DOHH2 (cell line): ENCODE results near the gene RIPK1.
"Not testable (repeated sequence)": the region's sequence is repeated elsewhere in the genome, so short reads cannot be mapped to it uniquely, and the experiment has no call there.

ENCODE experiments used
- CTCF ChIP-seq: fragments of 200-600 bp; sonication (generic); IDR thresholded peaks from one replicate; pipeline ENCODE4 v1.5.1; 2014; ENCODE audit warnings: antibody characterized with exemption, mild to moderate bottlenecking, low read depth, low read length; ENCODE audit not compliant: poor library complexity, severe bottlenecking
- EZH2phosphoT487 ChIP-seq: fragments of 200-600 bp; sonication (generic); IDR thresholded peaks from 2 replicates; pipeline ENCODE4 v1.6.1; 2017; ENCODE audit warnings: borderline replicate concordance, mild to moderate bottlenecking, antibody characterized with exemption, low read length, moderate library complexity, mixed read lengths

DNA sequence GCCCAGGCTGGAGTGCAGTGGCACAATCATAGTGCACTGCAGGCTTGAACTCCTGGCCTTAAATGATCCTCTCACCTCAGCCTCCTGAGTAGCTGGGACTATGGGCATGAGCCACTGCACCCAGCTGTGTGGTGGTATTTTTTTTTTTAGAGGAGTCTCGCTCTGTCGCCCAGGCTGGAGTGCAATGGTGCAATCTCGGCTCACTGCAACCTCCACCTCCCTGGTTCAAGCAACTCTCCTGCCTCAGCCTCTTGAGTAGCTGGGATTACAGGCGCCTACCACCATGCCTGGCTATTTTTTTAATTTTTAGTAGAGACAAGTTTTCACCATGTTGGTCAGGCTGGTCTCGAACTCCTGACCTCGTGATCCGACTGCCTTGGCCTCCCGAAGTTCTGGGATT, 10.7 kb downstream of the RIPK1 start:
- not testable (repeated sequence) for TF ChIP-seq CTCF, EZH2phosphoT487
